Hematopoietic multipotent progenitor cell treated with erythropoietin and hydrocortisone succinate and interleukin-3 and kit ligand, for 8 days (in vitro differentiated cells): ENCODE measurements around the gene SLC44A3.

Experiments
- DNase-seq: peaks from one replicate; pipeline ENCODE4 v3.0.0-alpha.2; 2015

The SLC44A3 gene

DNA sequence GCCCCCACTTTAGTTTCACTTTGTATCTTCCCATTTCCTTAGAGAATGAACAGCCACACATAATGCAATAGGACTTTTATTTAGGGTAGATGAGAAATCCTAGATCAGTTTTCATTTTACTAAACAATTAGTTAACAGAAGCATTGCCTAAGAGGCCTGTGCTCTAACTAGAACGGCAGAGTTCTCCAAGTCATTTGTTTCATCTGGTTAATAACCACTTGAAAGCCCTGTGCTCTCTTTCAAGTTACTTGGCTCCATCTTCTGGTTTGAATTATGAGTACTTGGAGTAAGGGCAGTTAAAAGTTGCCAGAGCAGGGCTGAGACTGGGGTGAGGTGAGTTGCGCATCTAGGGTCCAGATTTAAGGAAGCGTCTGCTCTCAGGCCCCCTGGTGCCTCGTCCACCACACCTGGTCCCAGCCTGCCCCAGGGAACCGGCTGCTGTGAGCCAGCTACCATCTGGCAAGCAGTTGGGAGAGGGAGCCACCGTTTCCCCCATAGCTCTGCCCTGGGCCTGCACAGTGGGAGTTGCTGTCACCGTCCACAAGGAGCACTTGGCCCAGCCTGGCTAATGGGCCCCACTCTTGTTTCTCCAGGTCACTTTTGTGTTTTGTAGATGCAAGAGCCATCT lies 18.1 kb upstream of the SLC44A3 start:
- DNase-seq = peak; percentile 84

- no peak for DNase-seq
Measured at GRCh38 chr1:94803106-94803505, 17.1 kb upstream of the SLC44A3 start.

DNA sequence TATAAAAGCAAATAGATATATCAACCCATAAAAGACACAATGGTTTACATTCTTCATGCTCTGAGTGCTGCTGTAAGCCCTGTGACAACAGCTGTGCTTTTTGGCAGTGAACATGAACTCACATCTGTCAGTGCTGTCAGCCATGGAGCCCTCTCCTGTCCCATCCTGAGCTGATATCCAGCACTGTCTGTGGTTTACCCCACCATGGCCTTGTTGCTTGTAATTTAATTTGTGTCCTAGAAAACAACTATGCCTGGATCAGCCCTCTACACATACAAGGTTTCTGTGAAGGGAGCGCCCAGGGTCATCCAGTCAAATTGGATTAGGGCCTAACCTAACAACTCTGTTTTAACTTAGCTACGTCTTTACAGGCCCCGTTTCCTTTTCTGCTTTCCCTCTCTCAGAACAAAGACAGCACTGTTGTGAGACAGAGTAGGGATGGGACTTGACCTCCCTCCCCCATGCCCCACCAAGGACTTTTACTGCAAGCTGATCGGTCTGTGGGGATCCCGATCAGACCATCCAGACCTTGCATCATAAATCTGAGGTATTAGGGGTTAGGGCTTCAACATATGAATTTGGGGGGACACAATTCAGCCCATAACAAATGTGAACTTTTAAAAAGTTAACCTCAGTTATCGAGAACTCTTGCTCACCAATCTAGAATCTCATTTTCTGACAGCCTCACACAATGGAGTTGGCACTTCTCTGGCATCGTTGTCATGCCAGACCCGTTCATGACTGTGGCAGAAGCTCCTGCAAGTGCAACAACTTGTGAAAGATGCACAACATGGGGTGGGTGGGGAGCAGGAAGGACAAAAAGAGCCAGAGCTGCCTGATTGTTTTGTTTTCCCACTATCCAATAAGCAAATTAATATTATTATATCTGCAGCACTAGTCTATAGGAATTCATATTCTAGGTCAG lies 16.4 kb upstream of the SLC44A3 start:
- DNase-seq = peak; percentile 30

DNA sequence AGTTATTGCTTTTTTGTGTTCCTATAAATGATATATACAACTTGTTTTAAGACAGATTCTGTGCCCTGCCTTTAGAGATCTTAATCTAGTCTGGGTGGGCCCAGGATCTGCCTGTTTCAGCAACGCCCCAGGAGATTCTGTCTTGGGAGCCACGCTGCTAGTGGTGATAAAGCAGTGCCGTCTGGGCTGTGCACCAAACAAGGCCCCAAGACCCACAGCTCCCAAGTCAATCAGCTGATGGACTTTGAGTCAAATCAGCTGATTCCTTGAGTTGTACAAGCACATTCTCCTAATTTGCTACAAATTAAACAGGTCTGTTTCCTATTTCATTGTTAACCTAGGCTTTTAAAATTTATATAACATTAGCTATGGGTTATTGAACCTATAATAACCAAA lies 15.7 kb upstream of the SLC44A3 start:
- peak; percentile 85 for DNase-seq

DNA sequence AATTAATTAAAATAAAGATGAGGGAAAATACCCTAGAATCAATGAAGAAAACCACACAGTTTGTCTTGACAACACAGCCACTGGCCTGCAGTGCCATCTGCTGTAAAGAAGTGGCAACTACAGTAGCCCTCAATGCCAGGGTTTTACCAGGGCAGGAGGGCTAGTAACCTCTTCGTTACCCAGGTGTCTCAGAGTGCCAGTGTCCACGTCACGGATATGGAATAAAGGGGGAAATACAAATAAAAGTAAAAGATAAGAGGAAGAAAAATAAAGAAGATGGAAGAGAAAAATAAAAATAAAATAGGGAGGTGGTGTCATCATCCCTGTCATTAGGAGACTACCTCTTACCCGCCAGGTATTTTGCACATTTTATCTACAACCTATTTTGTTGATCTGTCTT lies 14.2 kb upstream of the SLC44A3 start:
- peak; percentile 74 for DNase-seq

- DNase-seq = no peak
Measured at GRCh38 chr1:94806441-94806871, 13.7 kb upstream of the SLC44A3 start.

DNA sequence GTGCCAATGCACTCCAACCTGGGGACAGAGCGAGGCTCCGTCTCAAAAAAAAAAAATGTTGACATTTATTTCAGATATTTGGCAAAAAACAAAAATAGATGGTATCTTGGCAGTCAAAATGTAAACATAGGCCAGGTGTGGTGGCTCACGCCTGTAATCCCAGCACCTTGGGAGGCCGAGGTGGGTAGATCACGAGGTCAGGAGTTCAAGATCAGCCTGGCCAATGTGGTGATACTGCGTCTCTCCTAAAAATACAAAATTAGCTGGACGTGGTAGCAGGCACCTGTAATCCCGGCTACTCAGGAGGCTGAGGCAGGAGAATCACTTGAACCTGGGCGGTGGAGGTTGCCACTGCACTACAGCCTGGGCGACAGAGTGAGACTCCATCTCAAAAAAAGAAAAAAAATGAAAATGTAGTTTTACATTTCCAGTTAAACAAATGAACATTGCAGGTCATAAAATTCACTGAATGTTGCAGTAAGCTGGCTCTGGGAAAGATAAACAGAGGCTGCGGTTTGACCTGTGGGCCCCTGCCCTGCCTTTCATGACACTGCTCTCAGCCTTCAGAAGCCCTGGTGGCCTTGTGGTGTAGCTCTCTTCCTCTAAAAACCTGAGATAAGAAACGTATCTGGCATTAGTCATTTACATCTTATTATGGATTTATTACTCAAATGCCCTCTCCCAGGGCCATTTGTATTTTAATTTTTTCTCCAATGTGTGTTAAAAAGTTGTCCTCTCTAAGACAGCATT lies 12.2 kb upstream of the SLC44A3 start:
- DNase-seq = peak; percentile 90

- no peak for DNase-seq
Measured at GRCh38 chr1:94808669-94809068, 11.5 kb upstream of the SLC44A3 start.

DNA sequence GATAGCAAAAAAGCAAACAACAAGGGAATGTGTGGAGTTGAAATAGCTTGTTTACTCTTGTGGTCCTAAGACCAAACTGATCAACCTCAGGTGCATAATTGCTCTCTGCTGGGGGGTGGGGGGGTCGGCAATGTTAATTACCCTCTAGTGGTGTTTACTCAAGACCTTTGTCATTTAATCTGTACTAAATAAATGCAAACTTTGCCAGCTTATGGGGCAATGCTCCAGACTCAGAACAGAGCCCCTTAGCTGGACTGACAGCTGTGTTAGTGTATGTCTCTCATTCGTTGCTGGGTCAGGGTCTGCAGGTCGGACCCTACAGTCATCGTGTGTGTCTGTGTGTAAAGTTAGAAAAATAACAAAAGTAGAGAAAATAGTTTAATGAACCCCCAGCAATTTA lies 7.2 kb upstream of the SLC44A3 start:
- DNase-seq = no peak

DNA sequence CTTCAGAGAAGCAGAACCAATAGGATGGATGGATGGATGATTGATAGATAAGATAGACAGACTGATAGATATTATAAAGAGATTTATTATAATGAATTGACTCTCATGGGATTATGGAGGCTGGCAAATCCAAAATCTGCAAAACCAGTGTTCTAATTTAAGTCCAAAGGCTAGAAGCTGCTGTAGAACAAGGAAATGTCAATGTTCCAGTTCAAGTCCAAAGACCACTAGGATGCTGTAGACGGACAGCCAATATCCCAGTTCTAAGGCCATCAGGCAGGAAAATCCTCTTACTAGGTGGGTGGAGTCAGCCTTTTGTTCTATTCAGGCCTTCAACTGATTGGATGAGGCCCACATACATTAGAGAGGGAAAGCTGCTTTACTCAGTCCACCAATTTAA lies 4.1 kb upstream of the SLC44A3 start:
- no peak for DNase-seq

- DNase-seq = peak; percentile 61
Measured at GRCh38 chr1:94817712-94818111, 2.4 kb upstream of the SLC44A3 start.

DNA sequence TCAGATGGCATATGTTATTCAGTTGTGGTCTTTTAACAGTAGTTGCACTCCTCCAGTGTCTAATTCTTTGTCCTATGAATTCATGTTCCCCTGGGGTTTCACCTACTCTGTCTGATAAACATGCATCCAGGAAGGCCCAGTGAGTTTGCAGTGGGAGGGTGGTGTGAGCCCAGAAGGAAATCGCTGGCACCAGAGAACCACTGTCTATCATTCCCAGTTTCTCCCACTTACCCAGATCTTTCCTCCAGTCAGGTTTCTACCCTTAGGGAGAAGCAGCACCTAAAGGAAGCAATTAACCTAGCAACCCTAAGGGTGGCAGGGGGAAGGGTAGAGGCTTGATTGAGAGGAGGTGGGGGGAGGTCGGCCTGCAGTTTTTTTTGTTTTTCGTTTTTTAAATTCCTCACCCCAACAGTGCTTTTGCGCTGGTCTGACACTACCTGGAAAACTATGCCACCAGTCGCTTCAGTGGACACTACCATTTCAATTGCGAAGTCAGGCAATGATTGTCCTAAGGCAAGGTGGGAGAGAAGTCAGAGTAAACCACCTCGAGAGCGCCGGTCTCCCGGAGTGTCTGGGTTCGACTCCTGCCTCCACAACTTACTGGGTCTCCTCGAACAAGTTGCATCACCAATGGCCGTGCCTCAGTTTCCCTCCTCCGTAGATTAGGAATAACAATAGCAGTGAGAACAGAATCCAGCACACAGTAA lies 766 bp upstream of the SLC44A3 start:
- no peak for DNase-seq

GRCh38 chr1:94820936-94821335 lies 779 bp downstream of the SLC44A3 start:
- no peak for DNase-seq

GRCh38 chr1:94821636-94822305 lies 1.6 kb downstream of the SLC44A3 start:
- DNase-seq = no peak

DNA sequence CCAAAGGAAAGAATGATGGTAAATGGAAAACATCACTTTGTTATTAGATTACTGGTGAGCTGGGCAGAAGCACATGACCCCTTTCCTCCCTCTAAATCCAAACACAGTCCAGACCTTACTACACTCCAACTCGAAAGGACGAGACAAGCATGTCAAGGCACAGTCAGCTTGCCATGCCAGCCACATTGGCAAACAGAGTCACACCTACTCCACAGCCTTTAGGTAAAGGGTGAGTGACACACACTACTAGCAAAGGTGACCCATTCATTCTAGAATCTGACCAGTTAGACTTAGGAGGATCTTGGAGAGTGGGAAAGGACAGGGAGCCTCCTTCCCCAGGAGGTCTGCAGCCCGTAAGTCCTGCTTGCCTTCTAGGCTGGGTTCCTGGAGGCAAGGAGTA lies 3.0 kb downstream of the SLC44A3 start:
- no peak for DNase-seq

DNA sequence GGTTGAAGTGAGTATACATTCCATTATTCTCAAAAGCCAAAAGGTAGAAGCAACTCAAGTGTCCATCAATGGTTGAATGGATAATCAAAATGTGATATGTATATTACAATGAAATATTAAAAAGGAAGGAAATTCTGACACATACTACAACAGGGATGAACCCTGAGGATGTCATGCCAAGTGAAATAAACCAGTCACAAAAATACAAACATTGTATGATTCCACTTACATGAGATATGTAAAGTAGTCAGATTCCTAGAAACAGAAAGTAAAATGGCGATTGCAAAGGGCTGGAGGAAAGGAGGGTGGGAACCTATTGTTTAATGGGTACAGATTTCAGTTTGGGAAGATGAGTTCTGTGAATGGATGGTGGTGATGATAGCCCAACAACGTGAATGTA lies 5.8 kb downstream of the SLC44A3 start:
- no peak for DNase-seq

GRCh38 chr1:94827434-94827833 lies 7.3 kb downstream of the SLC44A3 start:
- no peak for DNase-seq

DNA sequence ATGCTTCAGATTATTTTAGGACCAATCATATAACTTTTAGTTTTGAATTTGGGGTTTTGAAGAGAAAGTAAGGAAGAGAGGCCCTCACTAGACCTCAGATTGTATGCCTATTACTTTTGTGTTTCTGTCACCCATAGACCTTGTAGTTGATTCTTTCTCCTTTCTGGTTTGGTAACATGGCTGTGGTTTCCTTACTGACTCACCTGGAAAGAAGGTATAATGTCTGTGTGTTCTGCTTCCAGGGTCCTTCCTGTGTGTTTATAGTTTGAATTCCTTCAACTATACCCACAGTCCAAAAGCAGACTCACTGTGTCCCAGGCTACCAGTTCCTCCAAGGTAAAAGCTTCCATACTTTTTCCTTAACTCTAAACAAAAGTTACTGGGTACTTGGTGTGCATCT lies 8.1 kb downstream of the SLC44A3 start:
- no peak for DNase-seq

- no peak for DNase-seq
Measured at GRCh38 chr1:94831641-94832040, 11.5 kb downstream of the SLC44A3 start.

- DNase-seq = no peak
Measured at GRCh38 chr1:94832446-94832845, 12.3 kb downstream of the SLC44A3 start.

GRCh38 chr1:94832931-94833585 lies 12.9 kb downstream of the SLC44A3 start:
- DNase-seq = no peak

GRCh38 chr1:94836891-94837290 lies 16.7 kb downstream of the SLC44A3 start:
- DNase-seq = no peak
